ENCODE data around the gene VPS51.

VPS51 gene

DNA sequence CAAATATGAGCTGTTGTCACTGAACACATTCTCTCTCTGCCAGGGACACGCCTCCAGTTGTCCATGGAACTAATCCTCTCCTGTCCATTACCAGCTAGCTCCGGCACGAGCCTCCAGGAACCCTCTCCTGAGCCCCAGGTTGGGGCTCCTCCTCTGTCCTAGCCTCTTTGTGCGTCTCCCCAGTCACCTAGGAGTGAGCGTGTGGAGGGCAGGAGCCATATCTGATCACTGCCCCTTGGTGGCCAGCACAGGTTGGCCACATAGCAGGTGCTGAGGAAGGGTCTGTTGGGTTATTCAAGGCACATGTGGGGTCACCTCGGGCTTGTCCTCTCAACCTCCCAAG is 35.9 kb downstream of the VPS51 start:
- H3K4me3 ChIP-seq (ENCODE audit: low read depth, low read length) = peak overlapping the region; percentile 78
- no peak for TF ChIP-seq CTCF (IDR thresholded peaks at IDR 0.05; ENCODE audit: insufficient read depth, low read depth, low read length, missing control alignments)
- DNase-seq (ENCODE audit: low read depth) = no peak

GRCh38 chr11:65132238-65132987 is 36.4 kb downstream of the VPS51 start:
- peak overlapping the region; percentile 78 for H3K4me3 ChIP-seq (ENCODE audit: low read depth, low read length)
- peak; percentile 82 for DNase-seq (ENCODE audit: low read depth)
- no peak for TF ChIP-seq CTCF (IDR thresholded peaks at IDR 0.05; ENCODE audit: insufficient read depth, low read depth, low read length, missing control alignments)

DNA sequence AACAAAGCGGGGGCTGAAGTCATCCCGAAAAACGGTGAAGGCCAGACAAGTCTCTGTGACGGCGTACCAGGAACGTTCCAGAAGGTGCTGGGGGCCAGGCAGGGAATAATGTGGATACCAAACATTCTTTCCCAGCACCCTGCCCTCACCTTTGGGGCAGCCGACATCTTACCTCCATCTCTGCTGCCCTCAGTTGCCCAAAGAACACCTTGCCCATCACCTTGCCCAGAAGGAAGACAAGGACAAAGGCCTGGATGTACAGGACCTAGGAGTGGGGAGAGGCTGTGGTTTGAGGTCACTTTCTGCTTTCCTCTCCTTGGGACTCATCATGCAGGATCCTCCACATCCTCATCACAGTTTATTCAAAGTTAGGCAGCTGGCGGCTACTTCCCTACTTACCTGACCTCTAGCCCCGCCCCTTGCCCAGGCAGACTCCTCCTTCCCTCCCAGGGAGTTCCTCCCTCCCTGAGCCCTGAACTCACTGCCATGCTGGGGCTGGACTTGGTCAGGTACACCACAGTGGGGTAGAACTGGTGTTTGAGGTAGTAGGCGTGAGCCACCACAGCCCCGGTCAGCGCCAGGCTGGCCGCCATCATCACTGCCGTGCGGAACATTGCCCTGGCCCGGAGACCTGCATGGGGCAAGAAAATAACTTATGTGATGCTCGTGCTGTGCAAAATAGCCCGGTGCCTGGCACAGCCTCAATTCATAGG is 37.1 kb downstream of the VPS51 start:
- no peak for TF ChIP-seq CTCF (IDR thresholded peaks at IDR 0.05; ENCODE audit: insufficient read depth, low read depth, low read length, missing control alignments)
- DNase-seq (ENCODE audit: low read depth) = peak; percentile 85
- peak overlapping the region; percentile 78 for H3K4me3 ChIP-seq (ENCODE audit: low read depth, low read length)

- no peak for DNase-seq (ENCODE audit: low read depth)
- H3K4me3 ChIP-seq (ENCODE audit: low read depth, low read length) = peak overlapping the region; percentile 78
- TF ChIP-seq CTCF (IDR thresholded peaks at IDR 0.05; ENCODE audit: insufficient read depth, low read depth, low read length, missing control alignments) = no peak
Measured at GRCh38 chr11:65133724-65134123, 37.7 kb downstream of the VPS51 start.

DNA sequence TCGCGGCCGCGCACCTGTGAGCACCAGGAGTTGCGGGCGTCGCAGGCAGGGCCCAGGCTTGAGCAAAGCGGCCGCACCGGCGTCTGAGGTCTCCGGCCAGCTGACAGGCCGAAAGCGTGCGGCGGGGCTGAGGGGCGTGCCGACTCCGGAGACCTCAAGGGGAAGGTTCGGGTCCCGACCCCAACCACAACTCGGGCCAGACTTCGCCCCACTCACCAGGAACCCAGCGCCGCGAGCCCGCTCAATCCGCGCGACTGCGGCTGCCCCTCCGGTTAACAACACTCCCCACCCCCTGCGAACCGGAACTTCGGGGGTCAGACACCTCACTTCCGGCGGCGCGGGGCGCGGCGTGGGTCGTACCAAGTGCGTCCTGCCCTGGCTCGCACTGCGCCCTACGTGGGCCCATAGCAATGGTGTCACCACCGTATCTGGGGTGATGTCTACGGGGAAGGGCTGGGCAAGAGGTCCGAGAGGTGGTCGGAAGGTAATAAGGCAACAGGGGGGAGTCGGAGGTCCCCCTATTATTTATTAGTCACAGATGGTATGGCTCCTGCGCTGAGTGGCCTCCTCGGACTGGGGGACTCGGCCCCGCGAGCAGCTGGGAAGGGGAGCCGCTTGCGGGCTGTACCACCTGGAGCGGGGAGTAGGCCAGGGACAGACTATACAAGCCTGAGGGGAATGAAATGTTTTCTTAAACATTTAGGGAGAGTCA is 38.4 kb downstream of the VPS51 start, which contains the start of gene SYVN1:
Gene SYVN1 (minus strand): TSS at position 280 of the 712 bp plus-strand sequence. CDS start 918 bp downstream, outside the sequence.
- DNase-seq (ENCODE audit: low read depth) = peak; percentile 94
- TF ChIP-seq CTCF (IDR thresholded peaks at IDR 0.05; ENCODE audit: insufficient read depth, low read depth, low read length, missing control alignments) = no peak
- peak within 1 kb of the TSS; percentile 78 for H3K4me3 ChIP-seq (ENCODE audit: low read depth, low read length)

GRCh38 chr11:65134952-65135632 is 39.1 kb downstream of the VPS51 start:
- TF ChIP-seq CTCF (IDR thresholded peaks at IDR 0.05; ENCODE audit: insufficient read depth, low read depth, low read length, missing control alignments) = no peak
- DNase-seq (ENCODE audit: low read depth) = peak; percentile 97
- peak overlapping the region; percentile 78 for H3K4me3 ChIP-seq (ENCODE audit: low read depth, low read length)
